GM10266 (cell line): ENCODE data around the gene CLEC16A.

ENCODE experiments used
- DNase-seq: peaks from one replicate; pipeline ENCODE4 v3.0.0; 2012; ENCODE audit errors: extremely low spot score
- CTCF ChIP-seq: IDR thresholded peaks from 2 replicates; pipeline ENCODE4 v1.5.1; 2012; ENCODE audit warnings: mild to moderate bottlenecking, low read depth; ENCODE audit not compliant: control insufficient read depth, insufficient read depth; ENCODE audit errors: missing control alignments

Gene CLEC16A

GRCh38 chr16:11127610-11128195, 183.3 kb downstream of the CLEC16A start:
- TF ChIP-seq CTCF: no peak
- DNase-seq: no peak

GRCh38 chr16:11128211-11129141, 184.1 kb downstream of the CLEC16A start:
- no peak for DNase-seq
- TF ChIP-seq CTCF: no peak

- no peak for DNase-seq
- TF ChIP-seq CTCF: no peak
These were observed 185.0 kb downstream of the CLEC16A start for GRCh38 chr16:11129378-11129781.

GRCh38 chr16:11130978-11131665, 186.8 kb downstream of the CLEC16A start:
- no peak for DNase-seq
- TF ChIP-seq CTCF: no peak

- DNase-seq: no peak
- no peak for TF ChIP-seq CTCF
These were observed 187.3 kb downstream of the CLEC16A start for GRCh38 chr16:11131706-11132105.

GRCh38 chr16:11133344-11133943, 189.1 kb downstream of the CLEC16A start:
- TF ChIP-seq CTCF: no peak
- DNase-seq: no peak
